IMR-90 (cell line): ENCODE measurements around the gene TAF1B.

Experiments used
- CEBPB ChIP-seq: IDR thresholded peaks from 2 replicates; pipeline ENCODE4 v1.6.1; 2012; ENCODE audit warnings: low read depth, low read length, improper control_type of control experiment
- FOS ChIP-seq: fragments of 150-350 bp; IDR thresholded peaks from 2 replicates; pipeline ENCODE4 v1.6.1; 2016; ENCODE audit warnings: low read depth, low read length
- NFE2L2 ChIP-seq: fragments of 150-350 bp; IDR thresholded peaks from 2 replicates; pipeline ENCODE4 v1.6.1; 2016; ENCODE audit warnings: low read depth, mild to moderate bottlenecking, low read length
- POLR2A ChIP-seq: IDR thresholded peaks from 2 replicates; pipeline ENCODE4 v1.6.1; 2012; ENCODE audit warnings: mild to moderate bottlenecking, low read depth, low read length
- RAD21 ChIP-seq: IDR thresholded peaks from 2 replicates; pipeline ENCODE4 v1.6.1; 2012; ENCODE audit warnings: low read length, improper control_type of control experiment
- RCOR1 ChIP-seq: IDR thresholded peaks from 2 replicates; pipeline ENCODE4 v1.6.1; 2012; ENCODE audit warnings: mild to moderate bottlenecking, low read length, improper control_type of control experiment; ENCODE audit not compliant: insufficient replicate concordance
- RFX5 ChIP-seq: IDR thresholded peaks from 2 replicates; pipeline ENCODE4 v1.8.0; 2012; ENCODE audit warnings: low read depth, mild to moderate bottlenecking, low read length, moderate library complexity
- TF ChIP-seq, protein P1 (sequence below): conservative IDR thresholded peaks from 2 replicates; pipeline ENCODE4 v1.5.1; 2012; ENCODE audit warnings: mild to moderate bottlenecking, low read depth, low read length, improper control_type of control experiment
- TF ChIP-seq, protein P2 (sequence below): fragments of 150-350 bp; IDR thresholded peaks from 2 replicates; pipeline ENCODE4 v1.6.1; 2016; ENCODE audit warnings: low read depth, mild to moderate bottlenecking, low read length, moderate library complexity, borderline replicate concordance
- TF ChIP-seq, protein P3 (sequence below): fragments of 150-350 bp; IDR thresholded peaks from 2 replicates; pipeline ENCODE4 v1.6.1; 2017; ENCODE audit warnings: mild to moderate bottlenecking, antibody characterized with exemption, low read length, low read depth

DNA sequence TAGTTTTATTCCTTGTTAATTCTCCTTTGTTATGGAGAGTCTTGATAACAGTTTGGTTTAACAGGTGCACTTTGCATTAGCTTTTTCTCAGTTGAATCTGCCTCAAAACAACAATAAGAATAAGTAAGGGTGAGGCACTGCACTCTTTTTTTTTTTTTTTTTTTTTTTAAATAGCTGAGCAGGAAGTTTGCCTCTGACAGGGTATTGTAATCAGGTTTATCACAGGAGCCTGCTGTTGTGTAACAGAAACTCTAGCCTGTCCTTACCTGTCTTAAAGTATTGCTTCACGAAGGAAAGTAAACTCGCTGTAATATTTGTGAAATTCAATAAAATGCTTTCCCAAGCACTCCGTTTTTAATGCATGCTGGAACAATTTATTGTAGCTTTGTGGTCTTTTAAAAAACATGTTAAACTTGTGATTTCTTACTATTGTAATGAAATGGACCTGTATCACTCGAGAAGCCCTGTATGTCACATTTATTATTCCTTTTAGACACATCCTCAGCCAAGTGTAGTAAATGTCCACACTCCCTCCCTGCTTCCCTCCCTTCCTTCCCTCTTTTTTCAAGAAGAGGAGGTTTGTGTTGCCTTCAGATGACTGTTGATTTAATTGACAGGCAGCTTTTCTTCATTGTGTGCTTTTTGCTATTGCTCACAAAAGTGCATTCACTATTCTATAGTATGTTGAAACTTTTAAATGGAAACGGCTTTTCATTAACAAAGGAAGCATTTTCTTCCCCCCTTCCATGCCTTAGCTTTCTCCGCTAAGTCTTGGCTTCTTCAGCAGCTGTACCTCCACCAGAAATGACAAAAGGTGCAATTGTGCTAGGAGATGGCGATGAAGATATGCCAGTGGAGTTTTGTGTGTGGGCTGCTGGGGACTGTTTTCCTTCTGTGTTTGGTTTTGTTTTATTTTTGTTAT lies 52.7 kb downstream of the TAF1B start:
- TF ChIP-seq, protein P1, sequence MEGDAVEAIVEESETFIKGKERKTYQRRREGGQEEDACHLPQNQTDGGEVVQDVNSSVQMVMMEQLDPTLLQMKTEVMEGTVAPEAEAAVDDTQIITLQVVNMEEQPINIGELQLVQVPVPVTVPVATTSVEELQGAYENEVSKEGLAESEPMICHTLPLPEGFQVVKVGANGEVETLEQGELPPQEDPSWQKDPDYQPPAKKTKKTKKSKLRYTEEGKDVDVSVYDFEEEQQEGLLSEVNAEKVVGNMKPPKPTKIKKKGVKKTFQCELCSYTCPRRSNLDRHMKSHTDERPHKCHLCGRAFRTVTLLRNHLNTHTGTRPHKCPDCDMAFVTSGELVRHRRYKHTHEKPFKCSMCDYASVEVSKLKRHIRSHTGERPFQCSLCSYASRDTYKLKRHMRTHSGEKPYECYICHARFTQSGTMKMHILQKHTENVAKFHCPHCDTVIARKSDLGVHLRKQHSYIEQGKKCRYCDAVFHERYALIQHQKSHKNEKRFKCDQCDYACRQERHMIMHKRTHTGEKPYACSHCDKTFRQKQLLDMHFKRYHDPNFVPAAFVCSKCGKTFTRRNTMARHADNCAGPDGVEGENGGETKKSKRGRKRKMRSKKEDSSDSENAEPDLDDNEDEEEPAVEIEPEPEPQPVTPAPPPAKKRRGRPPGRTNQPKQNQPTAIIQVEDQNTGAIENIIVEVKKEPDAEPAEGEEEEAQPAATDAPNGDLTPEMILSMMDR: no peak
- TF ChIP-seq POLR2A: no peak
- no peak for TF ChIP-seq CEBPB
- TF ChIP-seq, protein P2, sequence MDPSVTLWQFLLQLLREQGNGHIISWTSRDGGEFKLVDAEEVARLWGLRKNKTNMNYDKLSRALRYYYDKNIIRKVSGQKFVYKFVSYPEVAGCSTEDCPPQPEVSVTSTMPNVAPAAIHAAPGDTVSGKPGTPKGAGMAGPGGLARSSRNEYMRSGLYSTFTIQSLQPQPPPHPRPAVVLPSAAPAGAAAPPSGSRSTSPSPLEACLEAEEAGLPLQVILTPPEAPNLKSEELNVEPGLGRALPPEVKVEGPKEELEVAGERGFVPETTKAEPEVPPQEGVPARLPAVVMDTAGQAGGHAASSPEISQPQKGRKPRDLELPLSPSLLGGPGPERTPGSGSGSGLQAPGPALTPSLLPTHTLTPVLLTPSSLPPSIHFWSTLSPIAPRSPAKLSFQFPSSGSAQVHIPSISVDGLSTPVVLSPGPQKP: no peak
- TF ChIP-seq RCOR1: no peak
- TF ChIP-seq NFE2L2: no peak
- no peak for TF ChIP-seq RAD21
- TF ChIP-seq RFX5: no peak
- TF ChIP-seq, protein P3, sequence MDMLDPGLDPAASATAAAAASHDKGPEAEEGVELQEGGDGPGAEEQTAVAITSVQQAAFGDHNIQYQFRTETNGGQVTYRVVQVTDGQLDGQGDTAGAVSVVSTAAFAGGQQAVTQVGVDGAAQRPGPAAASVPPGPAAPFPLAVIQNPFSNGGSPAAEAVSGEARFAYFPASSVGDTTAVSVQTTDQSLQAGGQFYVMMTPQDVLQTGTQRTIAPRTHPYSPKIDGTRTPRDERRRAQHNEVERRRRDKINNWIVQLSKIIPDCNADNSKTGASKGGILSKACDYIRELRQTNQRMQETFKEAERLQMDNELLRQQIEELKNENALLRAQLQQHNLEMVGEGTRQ: no peak
- no peak for TF ChIP-seq FOS
